ENCODE results near the gene FTCD. TPM values are rescaled to one million over a fixed set of nuclear protein-coding genes. Genes with fewer than 3 reads are reported as not detected.

Gene FTCD
- total and polyA plus RNA-seq, 9 of the 15 experiments (the other 6 are each of a cell fraction or from before 2014, with no cell fraction given) = 0.11 to 1.6 (median 0.67) TPM; not detected in 5

DNA sequence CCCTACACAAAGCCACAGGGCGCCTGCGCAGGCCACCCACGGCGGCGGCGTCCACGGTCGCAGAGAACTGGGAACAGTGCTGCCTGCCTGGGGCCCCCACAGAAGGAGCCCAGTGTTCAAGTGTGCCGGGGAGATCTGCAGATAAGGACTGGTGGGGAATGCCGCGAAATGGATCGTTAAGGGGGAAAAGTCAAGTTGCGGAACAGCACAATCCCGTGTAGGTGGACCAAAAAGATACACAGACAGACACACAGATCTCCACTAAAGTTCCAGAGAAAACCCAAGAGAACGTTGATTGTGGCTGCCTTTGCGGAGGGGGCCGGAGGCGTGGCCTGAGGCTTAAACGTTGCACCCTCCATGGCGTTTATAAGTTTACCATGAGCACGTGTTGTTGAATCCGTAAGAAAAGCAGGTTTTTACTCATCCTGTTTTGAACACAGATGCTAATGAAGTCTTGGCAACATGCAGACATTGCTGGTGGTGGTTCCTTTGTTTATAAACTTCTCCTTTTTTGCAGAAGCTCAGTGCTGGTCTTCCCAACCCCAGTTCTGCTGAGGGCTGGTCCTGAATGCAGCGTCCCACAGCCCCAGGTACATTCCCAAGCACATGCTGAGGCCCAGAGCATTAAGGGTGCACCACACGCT is 24.8 kb upstream of the FTCD start (continued):
- 0 out of 4 replicates have a peak, but pooled peaks of 1 of the 2 experiments have one; percentile 6 for TF ChIP-seq ZNF639 (CRISPR knock-in tag; conservative IDR thresholded peaks at IDR 0.05 in 1 of 2, IDR thresholded peaks at IDR 0.05 in 1 of 2)
- TF ChIP-seq MTA2 (IDR thresholded peaks at IDR 0.05; ENCODE audit: low read depth) = no peak
- TF ChIP-seq SIN3B (IDR thresholded peaks at IDR 0.05; ENCODE audit: low read depth) = no peak
- TF ChIP-seq SRSF7 (optimal IDR thresholded peaks at IDR 0.05; ENCODE audit: low read depth, low read length) = no peak
- TF ChIP-seq ZBTB34 (CRISPR knock-in tag; IDR thresholded peaks at IDR 0.05) = no peak
- no peak for TF ChIP-seq ZNF583 (CRISPR knock-in tag; IDR thresholded peaks at IDR 0.05)
- TF ChIP-seq, protein P1, sequence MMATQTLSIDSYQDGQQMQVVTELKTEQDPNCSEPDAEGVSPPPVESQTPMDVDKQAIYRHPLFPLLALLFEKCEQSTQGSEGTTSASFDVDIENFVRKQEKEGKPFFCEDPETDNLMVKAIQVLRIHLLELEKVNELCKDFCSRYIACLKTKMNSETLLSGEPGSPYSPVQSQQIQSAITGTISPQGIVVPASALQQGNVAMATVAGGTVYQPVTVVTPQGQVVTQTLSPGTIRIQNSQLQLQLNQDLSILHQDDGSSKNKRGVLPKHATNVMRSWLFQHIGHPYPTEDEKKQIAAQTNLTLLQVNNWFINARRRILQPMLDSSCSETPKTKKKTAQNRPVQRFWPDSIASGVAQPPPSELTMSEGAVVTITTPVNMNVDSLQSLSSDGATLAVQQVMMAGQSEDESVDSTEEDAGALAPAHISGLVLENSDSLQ (IDR thresholded peaks at IDR 0.05) = no peak
- TF ChIP-seq, protein P2, sequence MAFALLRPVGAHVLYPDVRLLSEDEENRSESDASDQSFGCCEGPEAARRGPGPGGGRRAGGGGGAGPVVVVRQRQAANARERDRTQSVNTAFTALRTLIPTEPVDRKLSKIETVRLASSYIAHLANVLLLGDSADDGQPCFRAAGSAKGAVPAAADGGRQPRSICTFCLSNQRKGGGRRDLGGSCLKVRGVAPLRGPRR (CRISPR knock-in tag; IDR thresholded peaks at IDR 0.05) = no peak
- TF ChIP-seq NUFIP1 (IDR thresholded peaks at IDR 0.05; ENCODE audit: partially characterized antibody) = no peak
- TF ChIP-seq MBD2 (IDR thresholded peaks at IDR 0.05; ENCODE audit: borderline replicate concordance, low read depth) = no peak; the same call in 1 of the 2 replicates
- no peak for TF ChIP-seq ZNF431 (CRISPR knock-in tag; IDR thresholded peaks at IDR 0.05)
- no peak for TF ChIP-seq ZNF324 (CRISPR knock-in tag; IDR thresholded peaks at IDR 0.05)
- peak; percentile 42 for TF ChIP-seq USF1 (CRISPR knock-in tag; IDR thresholded peaks at IDR 0.05)
- no peak for TF ChIP-seq PHB2 (IDR thresholded peaks at IDR 0.05; ENCODE audit: low read depth)
- no peak for TF ChIP-seq GTF2F1 (IDR thresholded peaks at IDR 0.05; ENCODE audit: low read depth, low read length)
- TF ChIP-seq, protein P3, sequence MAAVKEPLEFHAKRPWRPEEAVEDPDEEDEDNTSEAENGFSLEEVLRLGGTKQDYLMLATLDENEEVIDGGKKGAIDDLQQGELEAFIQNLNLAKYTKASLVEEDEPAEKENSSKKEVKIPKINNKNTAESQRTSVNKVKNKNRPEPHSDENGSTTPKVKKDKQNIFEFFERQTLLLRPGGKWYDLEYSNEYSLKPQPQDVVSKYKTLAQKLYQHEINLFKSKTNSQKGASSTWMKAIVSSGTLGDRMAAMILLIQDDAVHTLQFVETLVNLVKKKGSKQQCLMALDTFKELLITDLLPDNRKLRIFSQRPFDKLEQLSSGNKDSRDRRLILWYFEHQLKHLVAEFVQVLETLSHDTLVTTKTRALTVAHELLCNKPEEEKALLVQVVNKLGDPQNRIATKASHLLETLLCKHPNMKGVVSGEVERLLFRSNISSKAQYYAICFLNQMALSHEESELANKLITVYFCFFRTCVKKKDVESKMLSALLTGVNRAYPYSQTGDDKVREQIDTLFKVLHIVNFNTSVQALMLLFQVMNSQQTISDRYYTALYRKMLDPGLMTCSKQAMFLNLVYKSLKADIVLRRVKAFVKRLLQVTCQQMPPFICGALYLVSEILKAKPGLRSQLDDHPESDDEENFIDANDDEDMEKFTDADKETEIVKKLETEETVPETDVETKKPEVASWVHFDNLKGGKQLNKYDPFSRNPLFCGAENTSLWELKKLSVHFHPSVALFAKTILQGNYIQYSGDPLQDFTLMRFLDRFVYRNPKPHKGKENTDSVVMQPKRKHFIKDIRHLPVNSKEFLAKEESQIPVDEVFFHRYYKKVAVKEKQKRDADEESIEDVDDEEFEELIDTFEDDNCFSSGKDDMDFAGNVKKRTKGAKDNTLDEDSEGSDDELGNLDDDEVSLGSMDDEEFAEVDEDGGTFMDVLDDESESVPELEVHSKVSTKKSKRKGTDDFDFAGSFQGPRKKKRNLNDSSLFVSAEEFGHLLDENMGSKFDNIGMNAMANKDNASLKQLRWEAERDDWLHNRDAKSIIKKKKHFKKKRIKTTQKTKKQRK (IDR thresholded peaks at IDR 0.05; ENCODE audit: borderline replicate concordance, low read depth, low read length) = no peak
- TF ChIP-seq ZBTB8A (IDR thresholded peaks at IDR 0.05; ENCODE audit: partially characterized antibody) = no peak
- TF ChIP-seq NELFE (IDR thresholded peaks at IDR 0.05; ENCODE audit: insufficient read depth, insufficient read length) = no peak
- TF ChIP-seq GTF2E2 (tag; IDR thresholded peaks at IDR 0.05) = no peak
- TF ChIP-seq ZNF282 (CRISPR knock-in tag; IDR thresholded peaks at IDR 0.05) = no peak
